K562 (cell line): ENCODE data around the gene MRPL10. TPM values are rescaled to one million over a fixed set of nuclear protein-coding genes. Genes with fewer than 3 reads are reported as not detected.

Experiments
- ATAC-seq: fragments of 200-7000 bp; cut with Tn5 transposase; 3 replicates; pipeline ENCODE4 v1.9.1; 2020; ENCODE audit warnings: moderate library complexity
- BruUV-seq: library from RNA; stranded (reverse); fragments of 400-500 nt; replicated peaks from 2 replicates; lab custom pipeline; 2021; lab: Mats Ljungman, UMichigan
- CTCF ChIA-PET: fragments of 300-600 bp; formaldehyde crosslinking; extraction: SDS; loops from one replicate; lab custom pipeline; 2021; ENCODE audit warnings: low intra/inter-chr PET ratio; lab: Yijun Ruan, JAX
- POLR2A ChIA-PET: fragments of 300-600, 350-650 bp; sonication (Branson Sonifier 250); formaldehyde crosslinking; extraction: SDS; loops from one replicate; lab custom pipeline; 2021; ENCODE audit warnings: antibody characterized with exemption, inconsistent platforms; lab: Yijun Ruan, JAX
- DNase-seq, 4 experiments: peaks; one replicate each; pipeline versions ENCODE4 v3.0.0 to v3.0.0-alpha.2; 2011 to 2018; ENCODE audit warnings: low spot score in 3 of 4, mixed read lengths in 3 of 4; ENCODE audit errors: extremely low read depth in 1 of 4
- FAIRE-seq: peaks from 2 replicates; lab custom pipeline; 2011; peaks lifted over from hg19 to GRCh38; lab: Jason Lieb, UNC
- H2AFZ ChIP-seq: 2 replicates; pipeline ENCODE4 v1.6.0; 2011; ENCODE audit warnings: low read depth, low read length, control low read depth, inconsistent platforms
- H3K27ac ChIP-seq: fragments of 200-600 bp; 3 replicates; pipeline ENCODE4 v1.8.0; 2011; ENCODE audit warnings: low read depth, mild to moderate bottlenecking, control low read depth, inconsistent platforms, low read length, moderate library complexity, mixed read lengths; ENCODE audit errors: extremely low read depth
- H3K27me3 ChIP-seq, 2 experiments: fragments of 300-600 bp in 1 of 2; 2 replicates in 1 of 2; 3 replicates in 1 of 2; pipeline versions ENCODE4 v1.6.0 to v1.8.0; 2011; ENCODE audit warnings: inconsistent platforms in 2 of 2, low read length in 2 of 2, mild to moderate bottlenecking in 1 of 2, mixed read lengths in 1 of 2, moderate library complexity in 1 of 2; ENCODE audit not compliant: control insufficient read depth in 2 of 2, insufficient read depth in 2 of 2
- H3K36me3 ChIP-seq: fragments of 300-600 bp; 3 replicates; pipeline ENCODE4 v1.8.0; 2011; ENCODE audit warnings: mild to moderate bottlenecking, low read length, inconsistent platforms; ENCODE audit not compliant: control insufficient read depth, insufficient read depth
- H3K4me1 ChIP-seq, 2 experiments: fragments of 200-600 bp in 1 of 2; replicated peaks in 1 of 2; 2 replicates in 1 of 2; 3 replicates in 1 of 2; pipeline versions ENCODE4 v1.5.1 to v1.8.0; 2011; ENCODE audit warnings: inconsistent platforms in 2 of 2, low read length in 2 of 2, mild to moderate bottlenecking in 1 of 2, mixed read lengths in 1 of 2, moderate library complexity in 1 of 2; ENCODE audit not compliant: control insufficient read depth in 2 of 2, insufficient read depth in 2 of 2
- H3K4me2 ChIP-seq: 2 replicates; pipeline ENCODE4 v1.6.1; 2011; ENCODE audit warnings: low read length, control low read depth, inconsistent platforms, mixed read lengths; ENCODE audit not compliant: insufficient read depth
- H3K4me3 ChIP-seq: fragments of 200-600 bp; sonication (generic), shearing (Covaris generic); 2 replicates; pipeline ENCODE4 v1.5.1; 2016; ENCODE audit warnings: control low read depth, inconsistent platforms
- H3K79me2 ChIP-seq: fragments of 200-600 bp; 3 replicates; pipeline ENCODE4 v1.8.0; 2011; ENCODE audit warnings: low read length, inconsistent platforms; ENCODE audit not compliant: control insufficient read depth, insufficient read depth
- H3K9ac ChIP-seq, 2 experiments: 2 replicates each; pipeline versions ENCODE4 v1.6.0 to v1.6.1; 2011; ENCODE audit warnings: low read depth in 2 of 2, low read length in 2 of 2, control low read depth in 1 of 2, inconsistent platforms in 1 of 2, mild to moderate bottlenecking in 1 of 2, mixed read lengths in 1 of 2; ENCODE audit not compliant: insufficient read depth in 1 of 2
- H3K9me1 ChIP-seq: one replicate; pipeline ENCODE4 v1.6.0; 2011; ENCODE audit warnings: inconsistent platforms, mild to moderate bottlenecking, low read length, moderate library complexity; ENCODE audit not compliant: control insufficient read depth, insufficient read depth
- H3K9me3 ChIP-seq: replicated peaks from 2 replicates; pipeline ENCODE4 v1.5.1; 2011; ENCODE audit warnings: low read depth, low read length, inconsistent platforms; ENCODE audit not compliant: control insufficient read depth, insufficient read depth
- H4K20me1 ChIP-seq: replicated peaks from 2 replicates; pipeline ENCODE4 v1.6.1; 2011; ENCODE audit warnings: low read length, inconsistent platforms, mixed read lengths; ENCODE audit not compliant: control insufficient read depth, insufficient read depth
- CBX5 ChIP-seq: IDR thresholded peaks from 2 replicates; pipeline ENCODE4 v1.6.1; 2014; ENCODE audit warnings: low read depth, borderline replicate concordance
- DPF2 ChIP-seq: fragments of 450-650 bp; IDR thresholded peaks from 2 replicates; pipeline ENCODE4 v1.6.1; 2016
- ELF2 ChIP-seq: fragments of 250-450 bp; sonication (Bioruptor Pico); IDR thresholded peaks from 2 replicates; pipeline ENCODE4 v1.5.0; 2021; ENCODE audit warnings: mild to moderate bottlenecking
- FOXA3 ChIP-seq, 2 experiments: fragments of 450-650 bp in 1 of 2; sonication (generic) in 1 of 2; formaldehyde crosslinking; IDR thresholded peaks in 1 of 2; conservative IDR thresholded peaks in 1 of 2; 2 replicates each; pipeline versions ENCODE4 v1.4.0 to v1.8.0; 2020 to 2022; ENCODE audit warnings: mild to moderate bottlenecking in 2 of 2, missing genetic modification reagents in 1 of 2
- FOXP1 ChIP-seq: sonication (generic); formaldehyde crosslinking; IDR thresholded peaks from 2 replicates; pipeline ENCODE4 v1.8.0; 2022; ENCODE audit warnings: mild to moderate bottlenecking, missing genetic modification reagents
- GABPA ChIP-seq: fragments of 200-800 bp; sonication (Bioruptor generic); conservative IDR thresholded peaks from 2 replicates; pipeline ENCODE4 v1.6.1; 2016; ENCODE audit warnings: low read depth, missing genetic modification characterization, missing compliant biosample characterization
- L3MBTL2 ChIP-seq: fragments of 450-650 bp; IDR thresholded peaks from 2 replicates; pipeline ENCODE4 v1.6.1; 2016; ENCODE audit warnings: mild to moderate bottlenecking, moderate library complexity
- NR2C2 ChIP-seq, 2 experiments: fragments of 200-800 bp in 1 of 2; sonication (Bioruptor generic) in 1 of 2; sonication (generic) in 1 of 2; formaldehyde crosslinking in 1 of 2; IDR thresholded peaks; 2 replicates each; pipeline versions ENCODE4 v1.6.1 to v1.8.0; 2016 to 2022; ENCODE audit warnings: mild to moderate bottlenecking in 1 of 2, missing compliant biosample characterization in 1 of 2, missing genetic modification characterization in 1 of 2, missing genetic modification reagents in 1 of 2
- SMAD4 ChIP-seq: fragments of 250-450 bp; sonication (Bioruptor Pico); conservative IDR thresholded peaks from 2 replicates; pipeline ENCODE4 v1.8.0; 2021; ENCODE audit warnings: inconsistent platforms, mild to moderate bottlenecking, moderate library complexity
- STAG1 ChIP-seq: sonication (generic); formaldehyde crosslinking; IDR thresholded peaks from 2 replicates; pipeline ENCODE4 v1.5.0; 2020; ENCODE audit warnings: missing genetic modification reagents, borderline replicate concordance
- TOE1 ChIP-seq, 2 experiments: fragments of 450-650 bp in 1 of 2; sonication (generic) in 1 of 2; formaldehyde crosslinking in 1 of 2; IDR thresholded peaks; 2 replicates each; pipeline versions ENCODE4 v1.7.1 to v1.8.0; 2016 to 2022; ENCODE audit warnings: borderline replicate concordance in 2 of 2, mild to moderate bottlenecking in 2 of 2, antibody characterized with exemption in 1 of 2, inconsistent platforms in 1 of 2, low read depth in 1 of 2, missing genetic modification reagents in 1 of 2, moderate library complexity in 1 of 2
- ZNF133 ChIP-seq: fragments of 250-450 bp; sonication (Bioruptor Pico); IDR thresholded peaks from 2 replicates; pipeline ENCODE4 v1.4.0; 2020; ENCODE audit warnings: mild to moderate bottlenecking
- WGBS: fragments of 100-300 bp; shearing (Covaris generic); methylation state at CpG from one replicate; pipeline ENCODE4 v1.1.6; 2016; ENCODE audit warnings: low coverage, mixed read lengths; ENCODE audit not compliant: insufficient coverage; ENCODE audit errors: missing lambda C conversion rate; 5-methylcytosine and 5-hydroxymethylcytosine counted together
- in situ Hi-C: fragments of 300-500 bp; cut with MboI; formaldehyde crosslinking; loops from 4 replicates; pipeline ENCODE4 v1.15.0; 2018; ENCODE audit warnings: inconsistent platforms, mixed read lengths
- intact Hi-C: fragments of 100-400 bp; cut with micrococcal nuclease; formaldehyde crosslinking; loops from 2 replicates; pipeline ENCODE4 v1.14.2; 2022
- polyA plus RNA-seq, 8 experiments: library from polyadenylated mRNA; depleted of rRNA in 4 of 8; stranded (reverse) in 5 of 8; unstranded in 3 of 8; fragments of >200 nt; fragmentation: Nextera tagmentation in 2 of 8; fragmentation: Illumina TruSeq in 1 of 8; extraction: Ambion mirVana in 2 of 8; extraction: Trizol in 1 of 8; gene quantifications; 2 replicates each; pipeline versions ENCODE4 v1.2.1 to v1.2.3, GENCODE V29; 2011 to 2014; ENCODE audit warnings: inconsistent platforms in 1 of 8, missing spikeins in 1 of 8
- total RNA-seq, 7 experiments: library from RNA; depleted of rRNA in 6 of 7; stranded (reverse); fragments of >200 nt in 6 of 7; fragmentation: Illumina TruSeq in 2 of 7; extraction: Trizol in 2 of 7; gene quantifications; 2 replicates each; pipeline versions ENCODE4 v1.2.1 to v1.2.3, GENCODE V29; 2011 to 2021; ENCODE audit warnings: low replicate concordance in 1 of 7
- TF ChIP-seq, protein P1 (sequence below): fragments of 450-650 bp; IDR thresholded peaks from 2 replicates; pipeline ENCODE4 v1.6.1; 2017; ENCODE audit warnings: antibody characterized with exemption, mild to moderate bottlenecking
- TF ChIP-seq, protein P2 (sequence below): fragments of 450-650 bp; formaldehyde crosslinking; IDR thresholded peaks from 2 replicates; pipeline ENCODE4 v1.4.0; 2022; ENCODE audit warnings: mild to moderate bottlenecking, moderate library complexity

MRPL10 gene
- total and polyA plus RNA-seq, 9 of the 15 experiments (the other 6 are each of a cell fraction or from before 2014, with no cell fraction given) = 27.8 to 105 (median 67.3) TPM

DNA sequence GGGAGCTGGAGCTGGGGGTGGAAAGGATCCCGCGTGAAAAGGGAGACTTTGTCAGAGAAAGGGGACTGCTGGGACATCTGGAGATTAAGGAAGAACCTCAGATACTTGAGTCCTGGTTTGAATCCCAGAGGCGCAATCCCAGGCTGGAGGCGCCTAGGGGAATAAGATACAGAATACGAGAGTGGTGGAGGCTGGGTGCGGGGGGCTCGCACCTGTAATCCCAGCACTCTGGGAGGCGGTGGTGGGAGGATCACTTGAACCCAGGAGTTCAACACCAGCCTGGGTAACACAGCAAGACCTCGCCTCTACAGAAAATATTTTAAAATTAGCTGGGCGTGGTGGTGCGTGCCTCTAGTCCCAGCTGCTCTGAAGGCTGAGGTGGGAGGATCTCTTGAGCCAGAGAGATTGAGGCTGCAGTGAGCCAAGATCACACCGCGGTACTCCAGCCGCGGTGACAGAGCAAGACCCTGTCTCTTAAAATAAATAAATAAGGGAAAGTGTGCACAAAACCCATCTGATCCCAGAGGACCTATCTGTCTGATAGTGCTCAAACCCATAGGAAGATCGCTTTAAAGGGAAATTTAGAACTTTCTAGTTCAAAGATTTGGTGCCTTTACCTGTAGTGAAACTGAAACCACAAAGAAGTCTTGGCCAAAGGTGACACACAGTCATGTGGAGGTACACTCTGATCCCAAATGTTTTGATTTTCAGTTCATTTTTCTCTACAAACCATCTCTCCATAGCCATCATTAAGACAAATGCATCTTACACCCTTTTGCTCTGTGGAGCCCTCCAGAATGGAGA lies 10.3 kb upstream of the MRPL10 start:
- Histone ChIP-seq H3K4me1 (peaks cover 33 to 47% of the 10 kb centered on the region in 2 experiments), H3K4me2 (peak overlapping the region; percentile 86), H3K9me1 (no peaks in the 10 kb centered on the region), H3K79me2 (peaks cover 12% of the 10 kb centered on the region), H4K20me1 (no peaks in the 10 kb centered on the region), H3K27ac (peak overlapping the region; percentile 9; the same call in 2 of the 3 replicates), H2AFZ (peak overlapping the region; percentile 99), H3K9ac (peak overlapping the region; percentile 84 to 93), H3K27me3 (no peaks in the 10 kb centered on the region), H3K9me3 (no peaks in the 10 kb centered on the region), H3K36me3 (peaks cover 16% of the 10 kb centered on the region; the same call in 2 of the 3 replicates), H3K4me3 (peak overlapping the region; percentile 91)
- ATAC-seq (peak; percentile 2; the same call in 2 of the 3 replicates), DNase-seq (no peak), FAIRE-seq (peak; percentile 74)
- intact Hi-C loops = loop anchor here (1.0 to 10.0 kb wide), 4 partner anchors 105 to 293 kb away; no protein-coding TSS in a partner anchor
- POLR2A ChIA-PET = interaction anchor here (0.5 to 2.6 kb wide), 13 partner anchors 10 to 779 kb away, joined by 3 to 18 read pairs (median 5); partner anchors contain the start of genes CDK5RAP3, KPNB1, LRRC46 and MRPL10
- no TSS peak for BruUV-seq
- in situ Hi-C loops = loop anchor here (5.0 kb wide), 2 partner anchors 51 to 176 kb away; no protein-coding TSS in a partner anchor
- 52% methylated on average over 16 of the region's 16 CpGs for WGBS
- CTCF ChIA-PET = interaction anchor here (0.5 to 5.9 kb wide), 9 partner anchors 12 to 263 kb away, joined by 3 to 171 read pairs (median 5); no protein-coding TSS in a partner anchor
- TF ChIP-seq ELF2 (no peak), FOXP1 (CRISPR knock-in tag) (0 out of 2 replicates have a peak, but pooled peaks have one; percentile 11), CBX5 (no peak), ZNF133 (CRISPR knock-in tag) (no peak), GABPA (peak; percentile 62), STAG1 (CRISPR knock-in tag) (no peak), TOE1 (IDR thresholded peaks at IDR 0.05; ENCODE audit: borderline replicate concordance) (no peak), TOE1 (CRISPR knock-in tag; IDR thresholded peaks at IDR 0.05; ENCODE audit: borderline replicate concordance, low read depth) (0 out of 2 replicates have a peak, but pooled peaks have one; percentile 24), SMAD4 (CRISPR knock-in tag) (0 out of 2 replicates have a peak, but pooled peaks have one; percentile 6), DPF2 (no peak), NR2C2 (CRISPR knock-in tag; IDR thresholded peaks at IDR 0.05) (no peak; the same call in 1 of the 2 replicates), NR2C2 (tag; IDR thresholded peaks at IDR 0.05) (peak; percentile 94), FOXA3 (CRISPR knock-in tag; conservative IDR thresholded peaks at IDR 0.05 in 1 of 2, IDR thresholded peaks at IDR 0.05 in 1 of 2) (peak in 1 of 2 experiments; percentile 51; a peak in 1 of 4 replicates), L3MBTL2 (peak; percentile 8; the same call in 1 of the 2 replicates)
- TF ChIP-seq, protein P1, sequence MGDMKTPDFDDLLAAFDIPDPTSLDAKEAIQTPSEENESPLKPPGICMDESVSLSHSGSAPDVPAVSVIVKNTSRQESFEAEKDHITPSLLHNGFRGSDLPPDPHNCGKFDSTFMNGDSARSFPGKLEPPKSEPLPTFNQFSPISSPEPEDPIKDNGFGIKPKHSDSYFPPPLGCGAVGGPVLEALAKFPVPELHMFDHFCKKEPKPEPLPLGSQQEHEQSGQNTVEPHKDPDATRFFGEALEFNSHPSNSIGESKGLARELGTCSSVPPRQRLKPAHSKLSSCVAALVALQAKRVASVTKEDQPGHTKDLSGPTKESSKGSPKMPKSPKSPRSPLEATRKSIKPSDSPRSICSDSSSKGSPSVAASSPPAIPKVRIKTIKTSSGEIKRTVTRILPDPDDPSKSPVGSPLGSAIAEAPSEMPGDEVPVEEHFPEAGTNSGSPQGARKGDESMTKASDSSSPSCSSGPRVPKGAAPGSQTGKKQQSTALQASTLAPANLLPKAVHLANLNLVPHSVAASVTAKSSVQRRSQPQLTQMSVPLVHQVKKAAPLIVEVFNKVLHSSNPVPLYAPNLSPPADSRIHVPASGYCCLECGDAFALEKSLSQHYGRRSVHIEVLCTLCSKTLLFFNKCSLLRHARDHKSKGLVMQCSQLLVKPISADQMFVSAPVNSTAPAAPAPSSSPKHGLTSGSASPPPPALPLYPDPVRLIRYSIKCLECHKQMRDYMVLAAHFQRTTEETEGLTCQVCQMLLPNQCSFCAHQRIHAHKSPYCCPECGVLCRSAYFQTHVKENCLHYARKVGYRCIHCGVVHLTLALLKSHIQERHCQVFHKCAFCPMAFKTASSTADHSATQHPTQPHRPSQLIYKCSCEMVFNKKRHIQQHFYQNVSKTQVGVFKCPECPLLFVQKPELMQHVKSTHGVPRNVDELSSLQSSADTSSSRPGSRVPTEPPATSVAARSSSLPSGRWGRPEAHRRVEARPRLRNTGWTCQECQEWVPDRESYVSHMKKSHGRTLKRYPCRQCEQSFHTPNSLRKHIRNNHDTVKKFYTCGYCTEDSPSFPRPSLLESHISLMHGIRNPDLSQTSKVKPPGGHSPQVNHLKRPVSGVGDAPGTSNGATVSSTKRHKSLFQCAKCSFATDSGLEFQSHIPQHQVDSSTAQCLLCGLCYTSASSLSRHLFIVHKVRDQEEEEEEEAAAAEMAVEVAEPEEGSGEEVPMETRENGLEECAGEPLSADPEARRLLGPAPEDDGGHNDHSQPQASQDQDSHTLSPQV = 0 out of 2 replicates have a peak, but pooled peaks have one; percentile 12
- TF ChIP-seq, protein P2, sequence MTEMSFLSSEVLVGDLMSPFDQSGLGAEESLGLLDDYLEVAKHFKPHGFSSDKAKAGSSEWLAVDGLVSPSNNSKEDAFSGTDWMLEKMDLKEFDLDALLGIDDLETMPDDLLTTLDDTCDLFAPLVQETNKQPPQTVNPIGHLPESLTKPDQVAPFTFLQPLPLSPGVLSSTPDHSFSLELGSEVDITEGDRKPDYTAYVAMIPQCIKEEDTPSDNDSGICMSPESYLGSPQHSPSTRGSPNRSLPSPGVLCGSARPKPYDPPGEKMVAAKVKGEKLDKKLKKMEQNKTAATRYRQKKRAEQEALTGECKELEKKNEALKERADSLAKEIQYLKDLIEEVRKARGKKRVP (CRISPR knock-in tag) = peak; percentile 2; the same call in 1 of the 2 replicates
